HepG2 (cell line): ENCODE data around the gene ZNF24. TPM values are rescaled to one million over a fixed set of nuclear protein-coding genes. Genes with fewer than 3 reads are reported as not detected.
A peak's percentile ranks its signal among the peaks of the same experiment; 100 is the strongest.

Source experiments
- ATAC-seq: fragments of 200-7000 bp; cut with Tn5 transposase; 3 replicates; pipeline ENCODE4 v1.9.1; 2020; ENCODE audit warnings: mild to moderate bottlenecking, moderate library complexity
- BruUV-seq: library from RNA; stranded (reverse); fragments of 400-500 nt; replicated peaks from 2 replicates; lab custom pipeline; 2021; lab: Mats Ljungman, UMichigan
- CTCF ChIA-PET: fragments of 300-600 bp; formaldehyde crosslinking; extraction: SDS; loops from one replicate; lab custom pipeline; 2021; ENCODE audit warnings: low total read pairs, inconsistent platforms, low intra/inter-chr PET ratio; lab: Yijun Ruan, JAX
- POLR2A ChIA-PET: fragments of 350-600 bp; sonication (Branson Sonifier 250); formaldehyde crosslinking; loops from one replicate; lab custom pipeline; 2020; ENCODE audit warnings: antibody characterized with exemption, inconsistent platforms; lab: Yijun Ruan, JAX
- DNase-seq: peaks from one replicate; pipeline ENCODE4 v3.0.0-alpha.2; 2015; ENCODE audit warnings: low spot score
- FAIRE-seq: peaks from 3 replicates; lab custom pipeline; 2011; peaks lifted over from hg19 to GRCh38; lab: Jason Lieb, UNC
- H2AFZ ChIP-seq: one replicate; pipeline ENCODE4 v1.6.1; 2011; ENCODE audit warnings: low read length, inconsistent platforms
- H3K27ac ChIP-seq: fragments of 300-600 bp; 3 replicates; pipeline ENCODE4 v1.8.0; 2011; ENCODE audit warnings: mixed run types, mild to moderate bottlenecking, mixed read lengths, low read length, inconsistent platforms; ENCODE audit not compliant: insufficient read depth; ENCODE audit errors: extremely low read length
- H3K27me3 ChIP-seq, 2 experiments: fragments of 200-600 bp in 1 of 2; 2 replicates in 1 of 2; 3 replicates in 1 of 2; pipeline versions ENCODE4 v1.6.0 to v1.8.0; 2011; ENCODE audit warnings: low read length in 2 of 2, mild to moderate bottlenecking in 2 of 2, moderate library complexity in 2 of 2, inconsistent platforms in 1 of 2; ENCODE audit not compliant: insufficient read depth in 2 of 2, control insufficient read depth in 1 of 2
- H3K36me3 ChIP-seq, 2 experiments: fragments of 200-600 bp in 1 of 2; replicated peaks in 1 of 2; 2 replicates in 1 of 2; 3 replicates in 1 of 2; pipeline versions ENCODE4 v1.5.1 to v1.8.0; 2011; ENCODE audit warnings: low read length in 2 of 2, inconsistent platforms in 1 of 2; ENCODE audit not compliant: insufficient read depth in 2 of 2, control insufficient read depth in 1 of 2
- H3K4me1 ChIP-seq: 2 replicates; pipeline ENCODE4 v1.5.1; 2012; ENCODE audit warnings: low read length, inconsistent platforms; ENCODE audit not compliant: insufficient read depth
- H3K4me2 ChIP-seq: 2 replicates; pipeline ENCODE4 v1.6.0; 2011; ENCODE audit warnings: low read depth, low read length, inconsistent platforms
- H3K4me3 ChIP-seq, 3 experiments: fragments of 200-600 bp in 1 of 3; sonication (generic), shearing (Covaris generic) in 1 of 3; replicated peaks in 1 of 3; 2 replicates each; pipeline ENCODE4 v1.5.1; 2011 to 2016; ENCODE audit warnings: low read length in 3 of 3, inconsistent platforms in 2 of 3, low read depth in 2 of 3, mild to moderate bottlenecking in 2 of 3, control low read depth in 1 of 3, mixed read lengths in 1 of 3; ENCODE audit not compliant: insufficient read depth in 1 of 3
- H3K79me2 ChIP-seq: one replicate; pipeline ENCODE4 v1.6.1; 2011; ENCODE audit warnings: low read length, inconsistent platforms; ENCODE audit not compliant: insufficient read depth
- H3K9ac ChIP-seq: 2 replicates; pipeline ENCODE4 v1.6.0; 2011; ENCODE audit warnings: mild to moderate bottlenecking, low read depth, low read length, inconsistent platforms; ENCODE audit not compliant: insufficient read depth
- H3K9me3 ChIP-seq: 2 replicates; pipeline ENCODE4 v1.5.1; 2012; ENCODE audit warnings: mild to moderate bottlenecking, low read length
- H4K20me1 ChIP-seq: 2 replicates; pipeline ENCODE4 v1.6.0; 2011; ENCODE audit warnings: inconsistent platforms, mild to moderate bottlenecking, low read length, moderate library complexity; ENCODE audit not compliant: insufficient read depth
- KMT2A ChIP-seq: sonication (generic); formaldehyde crosslinking; IDR thresholded peaks from 2 replicates; pipeline ENCODE4 v1.4.0; 2020; ENCODE audit warnings: missing genetic modification reagents
- NCOA1 ChIP-seq: sonication (generic); formaldehyde crosslinking; IDR thresholded peaks from 2 replicates; pipeline ENCODE4 v1.9.0; 2021; ENCODE audit warnings: missing genetic modification reagents
- REPIN1 ChIP-seq: sonication (generic); formaldehyde crosslinking; IDR thresholded peaks from 2 replicates; pipeline ENCODE4 v1.8.0; 2022; ENCODE audit warnings: missing genetic modification reagents, low read depth, mild to moderate bottlenecking, borderline replicate concordance
- TAF1 ChIP-seq: sonication (generic); formaldehyde crosslinking; IDR thresholded peaks from 2 replicates; pipeline ENCODE4 v1.4.0; 2020; ENCODE audit warnings: missing genetic modification reagents
- WGBS: methylation state at CpG from one replicate; pipeline ENCODE4 v1.1.6; 2017; ENCODE audit warnings: low lambda C conversion rate; 5-methylcytosine and 5-hydroxymethylcytosine counted together
- in situ Hi-C: cut with HindIII; loops from 2 replicates; pipeline ENCODE4 v1.10.0; 2017; ENCODE audit warnings: low pct_unique_long_range_greater_than_20kb; ENCODE audit not compliant: extremely low pct_ligation_motif_present
- intact Hi-C: fragments of 100-400 bp; cut with micrococcal nuclease; formaldehyde crosslinking; loops from one replicate; pipeline ENCODE4 v1.10.0; 2022; ENCODE audit not compliant: unreplicated experiment
- polyA plus RNA-seq, 8 experiments: library from polyadenylated mRNA; depleted of rRNA in 3 of 8; stranded (reverse) in 7 of 8; unstranded in 1 of 8; fragments of >200 nt; fragmentation: Illumina TruSeq in 4 of 8; extraction: Trizol in 4 of 8; gene quantifications; 2 replicates each; pipeline versions ENCODE4 v1.2.1 to v1.2.3, GENCODE V29; 2011 to 2016; ENCODE audit warnings: low read depth in 4 of 8, missing spikeins in 1 of 8, mixed read lengths in 1 of 8; ENCODE audit not compliant: insufficient read depth in 1 of 8
- total RNA-seq, 5 experiments: library from RNA; depleted of rRNA; stranded (reverse); fragments of >200 nt; fragmentation: Illumina TruSeq; extraction: Trizol; gene quantifications; 2 replicates each; pipeline ENCODE4 v1.2.3, GENCODE V29; 2016; ENCODE audit warnings: low read depth in 1 of 5
- TF ChIP-seq, protein P1 (sequence below): sonication (generic); formaldehyde crosslinking; IDR thresholded peaks from 2 replicates; pipeline ENCODE4 v1.5.0; 2020; ENCODE audit warnings: mild to moderate bottlenecking, missing genetic modification reagents

Gene ZNF24
- total and polyA plus RNA-seq, 2 of the 13 experiments (the other 11 are each of a cell fraction or from before 2014, with no cell fraction given): 19.5 to 41.1 TPM

DNA sequence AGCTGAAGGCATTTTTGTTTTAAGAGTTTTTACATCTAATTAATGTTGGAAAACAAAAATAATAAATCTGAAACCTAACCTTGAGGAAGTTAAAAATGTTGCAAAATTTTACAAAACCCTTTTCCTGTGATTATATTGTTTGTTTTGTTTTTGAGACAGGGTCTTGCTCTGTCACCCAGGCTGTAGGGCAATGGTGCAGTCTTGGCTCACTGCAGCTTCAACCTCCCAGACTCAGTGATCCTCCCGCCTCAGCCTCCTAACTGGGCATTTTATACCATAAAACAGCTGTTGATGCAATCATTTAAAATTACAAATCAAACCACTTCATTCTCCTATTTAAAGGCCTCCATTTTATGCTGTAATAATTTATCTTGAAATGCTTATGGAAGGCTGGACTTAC is 1.7 kb upstream of the ZNF24 start:
- Histone ChIP-seq H3K27me3 (no peaks in the 10 kb centered on the region), H2AFZ (peak overlapping the region; percentile 32), H3K4me3 (peak overlapping the region in 2 of 3 experiments; percentile 91 to 93; a peak in 3 of 6 replicates), H3K9me3 (no peaks in the 10 kb centered on the region), H3K4me2 (peak overlapping the region; percentile 88), H3K36me3 (peaks cover 2 to 3% of the 10 kb centered on the region in 2 experiments; a peak in 1 of 5 replicates), H3K27ac (peak overlapping the region; percentile 98), H3K4me1 (peaks cover 44% of the 10 kb centered on the region), H4K20me1 (peaks cover 27% of the 10 kb centered on the region), H3K9ac (peak overlapping the region; percentile 100), H3K79me2 (peaks cover 28% of the 10 kb centered on the region)
- POLR2A ChIA-PET: interaction anchor here (0.9 to 4.0 kb wide), 7 partner anchors 9 to 152 kb away, joined by 4 to 44 read pairs (median 13); partner anchors contain the start of genes INO80C, ZNF397 and ZSCAN30
- FAIRE-seq (no peak), ATAC-seq (no peak), DNase-seq (no peak)
- TF ChIP-seq KMT2A (CRISPR knock-in tag) (0 out of 2 replicates have a peak, but pooled peaks have one; percentile 2), REPIN1 (CRISPR knock-in tag) (0 out of 2 replicates have a peak, but pooled peaks have one; percentile 15), NCOA1 (CRISPR knock-in tag) (no peak), TAF1 (CRISPR knock-in tag) (0 out of 2 replicates have a peak, but pooled peaks have one; percentile 1)
- TF ChIP-seq, protein P1, sequence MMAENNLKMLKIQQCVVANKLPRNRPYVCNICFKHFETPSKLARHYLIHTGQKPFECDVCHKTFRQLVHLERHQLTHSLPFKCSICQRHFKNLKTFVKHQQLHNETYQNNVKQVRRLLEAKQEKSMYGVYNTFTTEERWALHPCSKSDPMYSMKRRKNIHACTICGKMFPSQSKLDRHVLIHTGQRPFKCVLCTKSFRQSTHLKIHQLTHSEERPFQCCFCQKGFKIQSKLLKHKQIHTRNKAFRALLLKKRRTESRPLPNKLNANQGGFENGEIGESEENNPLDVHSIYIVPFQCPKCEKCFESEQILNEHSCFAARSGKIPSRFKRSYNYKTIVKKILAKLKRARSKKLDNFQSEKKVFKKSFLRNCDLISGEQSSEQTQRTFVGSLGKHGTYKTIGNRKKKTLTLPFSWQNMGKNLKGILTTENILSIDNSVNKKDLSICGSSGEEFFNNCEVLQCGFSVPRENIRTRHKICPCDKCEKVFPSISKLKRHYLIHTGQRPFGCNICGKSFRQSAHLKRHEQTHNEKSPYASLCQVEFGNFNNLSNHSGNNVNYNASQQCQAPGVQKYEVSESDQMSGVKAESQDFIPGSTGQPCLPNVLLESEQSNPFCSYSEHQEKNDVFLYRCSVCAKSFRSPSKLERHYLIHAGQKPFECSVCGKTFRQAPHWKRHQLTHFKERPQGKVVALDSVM (CRISPR knock-in tag): peak; percentile 69
- intact Hi-C loops: loop anchor here (1.0 to 2.0 kb wide), 3 partner anchors 9 to 106 kb away; partner anchors contain the start of gene ZSCAN30
- WGBS: 94% methylated on average over 1 of the region's 1 CpG
- in situ Hi-C loops: no loop called here
- CTCF ChIA-PET: interaction anchor here (1.1 kb wide), 1 partner anchor 9 kb away, joined by 3 read pairs; no protein-coding TSS in a partner anchor
- no TSS peak for BruUV-seq
